ENCODE results near the gene CNN1. TPM values are rescaled to one million over a fixed set of nuclear protein-coding genes. Genes with fewer than 3 reads are reported as not detected.

The CNN1 gene
- total and polyA plus RNA-seq, 2 of the 13 experiments (the other 11 are each of a cell fraction or from before 2014, with no cell fraction given), result 0.70 to 1.1 TPM

DNA sequence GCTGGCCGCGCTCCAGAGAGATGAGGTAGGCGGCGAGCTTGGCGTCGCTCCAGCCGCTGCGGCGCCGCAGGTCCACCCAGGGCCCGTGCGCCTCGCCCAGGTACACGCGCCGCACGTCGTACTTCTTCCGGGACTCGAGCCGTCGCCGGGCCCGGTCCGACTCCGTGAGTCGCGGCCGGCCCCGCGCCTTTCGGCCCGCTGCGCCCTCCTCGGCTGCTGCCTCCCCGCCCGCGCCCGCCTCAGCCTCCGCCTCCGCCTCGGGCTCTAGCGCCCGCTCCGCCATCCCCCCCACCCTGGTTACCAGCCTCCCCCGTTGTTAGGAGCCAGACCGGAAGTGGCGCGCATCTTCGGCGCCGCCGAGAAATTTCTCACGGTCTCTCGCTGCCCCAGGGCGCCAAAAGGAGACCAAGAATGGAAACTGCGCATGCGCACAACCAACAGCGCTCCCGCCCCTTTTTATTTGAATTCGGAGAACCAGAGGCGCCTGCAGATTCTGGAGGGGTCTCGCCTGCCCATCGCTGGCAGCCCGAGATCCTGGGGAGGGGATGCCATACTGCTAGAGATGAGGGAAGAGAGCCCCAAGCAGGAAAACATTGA, 33.0 kb upstream of the CNN1 start, which contains the start of gene ZNF653 (continued):
- peak; percentile 77; the same call in 1 of the 2 replicates for TF ChIP-seq ZNF142 (CRISPR knock-in tag; IDR thresholded peaks at IDR 0.05)
- TF ChIP-seq NR0B2 (CRISPR knock-in tag; IDR thresholded peaks at IDR 0.05), result no peak
- TF ChIP-seq ZNF501 (CRISPR knock-in tag; IDR thresholded peaks at IDR 0.05), result no peak
- TF ChIP-seq, protein P1, sequence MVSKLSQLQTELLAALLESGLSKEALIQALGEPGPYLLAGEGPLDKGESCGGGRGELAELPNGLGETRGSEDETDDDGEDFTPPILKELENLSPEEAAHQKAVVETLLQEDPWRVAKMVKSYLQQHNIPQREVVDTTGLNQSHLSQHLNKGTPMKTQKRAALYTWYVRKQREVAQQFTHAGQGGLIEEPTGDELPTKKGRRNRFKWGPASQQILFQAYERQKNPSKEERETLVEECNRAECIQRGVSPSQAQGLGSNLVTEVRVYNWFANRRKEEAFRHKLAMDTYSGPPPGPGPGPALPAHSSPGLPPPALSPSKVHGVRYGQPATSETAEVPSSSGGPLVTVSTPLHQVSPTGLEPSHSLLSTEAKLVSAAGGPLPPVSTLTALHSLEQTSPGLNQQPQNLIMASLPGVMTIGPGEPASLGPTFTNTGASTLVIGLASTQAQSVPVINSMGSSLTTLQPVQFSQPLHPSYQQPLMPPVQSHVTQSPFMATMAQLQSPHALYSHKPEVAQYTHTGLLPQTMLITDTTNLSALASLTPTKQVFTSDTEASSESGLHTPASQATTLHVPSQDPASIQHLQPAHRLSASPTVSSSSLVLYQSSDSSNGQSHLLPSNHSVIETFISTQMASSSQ (IDR thresholded peaks at IDR 0.05; ENCODE audit: low read depth), result no peak
- TF ChIP-seq, protein P1 (CRISPR knock-in tag; IDR thresholded peaks at IDR 0.05; ENCODE audit: borderline replicate concordance), result peak; percentile 20; the same call in 1 of the 2 replicates
- no peak for TF ChIP-seq PRDM4 (CRISPR knock-in tag; IDR thresholded peaks at IDR 0.05; ENCODE audit: borderline replicate concordance)
- peak; percentile 67; the same call in 1 of the 2 replicates for TF ChIP-seq ARNT2 (CRISPR knock-in tag; IDR thresholded peaks at IDR 0.05; ENCODE audit: low read depth)
- TF ChIP-seq ZNF224 (CRISPR knock-in tag; IDR thresholded peaks at IDR 0.05), result no peak
- TF ChIP-seq CEBPB (IDR thresholded peaks at IDR 0.05; ENCODE audit: borderline replicate concordance, low read depth, low read length), result no peak
- peak; percentile 81 for TF ChIP-seq ZNF777 (CRISPR knock-in tag; IDR thresholded peaks at IDR 0.05)
- no peak; the same call in 1 of the 2 replicates for TF ChIP-seq ZGPAT (CRISPR knock-in tag; IDR thresholded peaks at IDR 0.05)
- no peak for TF ChIP-seq PAF1 (CRISPR knock-in tag; IDR thresholded peaks at IDR 0.05)
- TF ChIP-seq HOXA5 (CRISPR knock-in tag; IDR thresholded peaks at IDR 0.05), result 0 out of 2 replicates have a peak, but pooled peaks have one; percentile 3
- TF ChIP-seq ESRRA (CRISPR knock-in tag; IDR thresholded peaks at IDR 0.05; ENCODE audit: low read depth), result no peak; the same call in 1 of the 2 replicates

Data from HepG2 (cell line).